GM12875 (cell line): ENCODE measurements around the gene PGBD5.

Source experiments
- H3K4me3 ChIP-seq: one replicate; pipeline ENCODE4 v1.5.1; 2011; ENCODE audit warnings: low read depth, low read length, control low read depth
- CTCF ChIP-seq: IDR thresholded peaks from 2 replicates; pipeline ENCODE4 v1.5.1; 2011; ENCODE audit warnings: low read depth, mild to moderate bottlenecking, control low read depth, inconsistent platforms, low read length, moderate library complexity, borderline replicate concordance; ENCODE audit not compliant: insufficient read depth

PGBD5 gene

GRCh38 chr1:230299191-230300006, 126.7 kb downstream of the PGBD5 start:
- no peak overlapping the region for H3K4me3 ChIP-seq
- no peak for TF ChIP-seq CTCF

- no peak overlapping the region for H3K4me3 ChIP-seq
- TF ChIP-seq CTCF, result no peak
These were observed 130.8 kb downstream of the PGBD5 start for GRCh38 chr1:230295367-230295766.

GRCh38 chr1:230293390-230293700, 132.8 kb downstream of the PGBD5 start:
- no peak overlapping the region for H3K4me3 ChIP-seq
- TF ChIP-seq CTCF, result no peak

- no peak for TF ChIP-seq CTCF
- no peak overlapping the region for H3K4me3 ChIP-seq
These were observed 133.3 kb downstream of the PGBD5 start for GRCh38 chr1:230292689-230293389.

- H3K4me3 ChIP-seq, result no peak overlapping the region
- no peak for TF ChIP-seq CTCF
These were observed 134.2 kb downstream of the PGBD5 start for GRCh38 chr1:230291731-230292620.

- no peak overlapping the region for H3K4me3 ChIP-seq
- TF ChIP-seq CTCF, result no peak
These were observed 136.8 kb downstream of the PGBD5 start for GRCh38 chr1:230289350-230289644.
